Caco-2 (cell line): ENCODE data around the gene LAMC1. TPM values are rescaled to one million over a fixed set of nuclear protein-coding genes. Genes with fewer than 3 reads are reported as not detected.

Source experiments
- BruUV-seq: library from RNA; stranded (reverse); fragments of 400-500 nt; replicated peaks from 2 replicates; lab custom pipeline; 2021; lab: Mats Ljungman, UMichigan
- CTCF ChIA-PET: fragments of 300-600 bp; sonication (Branson Sonifier 250); formaldehyde crosslinking; loops from one replicate; lab custom pipeline; 2022; ENCODE audit warnings: antibody characterized with exemption; lab: Charles Lee
- POLR2A ChIA-PET: fragments of 300-600 bp; sonication (Branson Sonifier 250); formaldehyde crosslinking; loops from one replicate; lab custom pipeline; 2022; ENCODE audit warnings: antibody characterized with exemption; lab: Charles Lee
- DNase-seq, 2 experiments: peaks; one replicate each; pipeline versions ENCODE4 v3.0.0 to v3.0.0-alpha.2; 2020 to 2022
- H3K27me3 ChIP-seq: replicated peaks from 2 replicates; pipeline ENCODE4 v1.6.0; 2011; ENCODE audit warnings: low read length; ENCODE audit not compliant: control insufficient read depth, insufficient read depth
- H3K36me3 ChIP-seq: 2 replicates; pipeline ENCODE4 v1.5.1; 2011; ENCODE audit warnings: low read length; ENCODE audit not compliant: control insufficient read depth, insufficient read depth
- H3K4me1 ChIP-seq: fragments of 250-450 bp; sonication (Bioruptor Pico); 2 replicates; pipeline ENCODE4 v1.5.1; 2020; ENCODE audit warnings: mild to moderate bottlenecking
- H3K4me3 ChIP-seq: 2 replicates; pipeline ENCODE4 v1.5.1; 2011; ENCODE audit warnings: low read depth, mild to moderate bottlenecking, control low read depth, low read length
- H3K9me3 ChIP-seq: fragments of 250-450 bp; sonication (Bioruptor Pico); 2 replicates; pipeline ENCODE4 v1.5.1; 2020; ENCODE audit warnings: mild to moderate bottlenecking, moderate library complexity
- H3K27ac Mint-ChIP-seq: one replicate; pipeline ENCODE4 v1.8.0; 2022; ENCODE audit warnings: mixed read lengths; ENCODE audit not compliant: unreplicated experiment
- H3K27me3 Mint-ChIP-seq: one replicate; pipeline ENCODE4 v1.8.0; 2022; ENCODE audit warnings: mixed read lengths; ENCODE audit not compliant: insufficient read depth, unreplicated experiment
- H3K36me3 Mint-ChIP-seq: one replicate; pipeline ENCODE4 v1.8.0; 2022; ENCODE audit warnings: mild to moderate bottlenecking, mixed read lengths; ENCODE audit not compliant: insufficient read depth, unreplicated experiment
- H3K4me1 Mint-ChIP-seq: one replicate; pipeline ENCODE4 v1.8.0; 2022; ENCODE audit warnings: low read depth, mixed read lengths; ENCODE audit not compliant: unreplicated experiment
- H3K4me3 Mint-ChIP-seq: one replicate; pipeline ENCODE4 v1.8.0; 2022; ENCODE audit warnings: mild to moderate bottlenecking, moderate library complexity, mixed read lengths; ENCODE audit not compliant: unreplicated experiment
- H3K9me3 Mint-ChIP-seq: one replicate; pipeline ENCODE4 v1.8.0; 2022; ENCODE audit warnings: mixed read lengths; ENCODE audit not compliant: unreplicated experiment
- intact Hi-C: fragments of 100-400 bp; cut with micrococcal nuclease; formaldehyde crosslinking; loops from one replicate; pipeline ENCODE4 v1.10.0; 2022; ENCODE audit not compliant: unreplicated experiment
- total RNA-seq: library from RNA; stranded (reverse); gene quantifications from 2 replicates; pipeline ENCODE4 v1.2.3, GENCODE V29; 2022
- TF ChIP-seq, protein P1 (sequence below), 2 experiments: fragments of 200-600 bp in 1 of 2; IDR thresholded peaks; 1 replicate in 1 of 2; 2 replicates in 1 of 2; pipeline versions ENCODE4 v1.5.1 to v1.8.0; 2011 to 2022; ENCODE audit warnings: antibody characterized with exemption in 1 of 2, control low read depth in 1 of 2, inconsistent platforms in 1 of 2, low read depth in 1 of 2, low read length in 1 of 2, mild to moderate bottlenecking in 1 of 2, moderate library complexity in 1 of 2; ENCODE audit not compliant: insufficient read depth in 1 of 2, severe bottlenecking in 1 of 2, unreplicated experiment in 1 of 2

The LAMC1 gene
- total RNA-seq, 1 experiment from 2014 or later: 323 TPM

DNA sequence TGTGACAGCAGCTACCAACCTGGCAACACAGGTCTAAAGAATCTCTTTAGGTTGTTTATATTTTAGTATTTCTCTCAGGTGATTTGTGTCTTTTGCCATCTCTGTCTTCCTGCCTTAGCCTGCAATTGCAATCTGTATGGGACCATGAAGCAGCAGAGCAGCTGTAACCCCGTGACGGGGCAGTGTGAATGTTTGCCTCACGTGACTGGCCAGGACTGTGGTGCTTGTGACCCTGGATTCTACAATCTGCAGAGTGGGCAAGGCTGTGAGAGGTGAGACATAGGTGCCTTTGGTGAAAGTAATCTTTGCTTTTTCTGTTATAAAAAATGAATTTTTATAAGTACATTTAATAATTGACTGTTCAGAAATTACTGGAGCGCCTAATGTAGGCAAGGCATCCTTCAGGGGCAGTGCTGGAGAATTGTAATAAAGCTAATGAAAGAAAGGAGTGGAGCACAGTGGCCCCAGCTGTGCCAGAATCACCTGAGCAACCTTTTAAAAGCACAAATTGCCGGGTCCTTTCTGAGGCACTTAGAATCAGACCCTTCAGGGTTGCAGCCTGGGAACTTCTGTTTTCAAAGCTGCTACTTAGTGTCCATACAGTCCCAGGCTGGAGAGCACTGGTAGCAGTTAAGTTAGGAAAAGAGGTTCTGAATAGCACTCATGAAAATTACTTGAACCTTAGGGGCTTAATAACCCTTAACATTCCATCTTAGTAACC, 102.2 kb downstream of the LAMC1 start:
- POLR2A ChIA-PET: no interaction called here
- Mint-ChIP-seq H3K36me3 (peaks cover 93% of the 10 kb centered on the region), H3K4me3 (no peak overlapping the region), H3K9me3 (no peaks in the 10 kb centered on the region), H3K27ac (no peak overlapping the region), H3K27me3 (no peaks in the 10 kb centered on the region), H3K4me1 (peaks cover 19% of the 10 kb centered on the region)
- TF ChIP-seq, protein P1, sequence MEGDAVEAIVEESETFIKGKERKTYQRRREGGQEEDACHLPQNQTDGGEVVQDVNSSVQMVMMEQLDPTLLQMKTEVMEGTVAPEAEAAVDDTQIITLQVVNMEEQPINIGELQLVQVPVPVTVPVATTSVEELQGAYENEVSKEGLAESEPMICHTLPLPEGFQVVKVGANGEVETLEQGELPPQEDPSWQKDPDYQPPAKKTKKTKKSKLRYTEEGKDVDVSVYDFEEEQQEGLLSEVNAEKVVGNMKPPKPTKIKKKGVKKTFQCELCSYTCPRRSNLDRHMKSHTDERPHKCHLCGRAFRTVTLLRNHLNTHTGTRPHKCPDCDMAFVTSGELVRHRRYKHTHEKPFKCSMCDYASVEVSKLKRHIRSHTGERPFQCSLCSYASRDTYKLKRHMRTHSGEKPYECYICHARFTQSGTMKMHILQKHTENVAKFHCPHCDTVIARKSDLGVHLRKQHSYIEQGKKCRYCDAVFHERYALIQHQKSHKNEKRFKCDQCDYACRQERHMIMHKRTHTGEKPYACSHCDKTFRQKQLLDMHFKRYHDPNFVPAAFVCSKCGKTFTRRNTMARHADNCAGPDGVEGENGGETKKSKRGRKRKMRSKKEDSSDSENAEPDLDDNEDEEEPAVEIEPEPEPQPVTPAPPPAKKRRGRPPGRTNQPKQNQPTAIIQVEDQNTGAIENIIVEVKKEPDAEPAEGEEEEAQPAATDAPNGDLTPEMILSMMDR (IDR thresholded peaks at IDR 0.05; ENCODE audit: insufficient read depth in 1 of 2, low read depth in 1 of 2, low read length in 1 of 2, severe bottlenecking in 1 of 2, unreplicated experiment in 1 of 2): no peak
- intact Hi-C loops: no loop called here
- Histone ChIP-seq H3K4me3 (no peak overlapping the region), H3K9me3 (no peaks in the 10 kb centered on the region), H3K27me3 (no peaks in the 10 kb centered on the region), H3K4me1 (peaks cover 20% of the 10 kb centered on the region), H3K36me3 (peaks cover 8% of the 10 kb centered on the region)
- DNase-seq: no peak
- CTCF ChIA-PET: no interaction called here
- BruUV-seq: no TSS peak

DNA sequence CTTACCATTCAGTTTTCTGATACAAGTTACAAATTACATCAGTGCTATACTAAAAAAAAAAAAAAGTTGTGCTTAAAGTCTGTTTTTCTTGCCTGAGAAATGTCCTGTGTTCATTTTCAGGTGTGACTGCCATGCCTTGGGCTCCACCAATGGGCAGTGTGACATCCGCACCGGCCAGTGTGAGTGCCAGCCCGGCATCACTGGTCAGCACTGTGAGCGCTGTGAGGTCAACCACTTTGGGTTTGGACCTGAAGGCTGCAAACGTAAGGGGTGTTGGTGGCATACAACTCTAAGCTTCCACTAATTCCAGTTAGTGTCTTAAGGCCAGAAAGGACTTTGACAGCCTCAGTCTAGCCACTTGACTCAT, 102.8 kb downstream of the LAMC1 start:
- H3K9me3 ChIP-seq: no peaks in the 10 kb centered on the region
- Mint-ChIP-seq H3K9me3 (no peaks in the 10 kb centered on the region), H3K27me3 (no peaks in the 10 kb centered on the region), H3K4me3 (no peak overlapping the region), H3K4me1 (peaks cover 19% of the 10 kb centered on the region), H3K36me3 (peaks cover 93% of the 10 kb centered on the region), H3K27ac (no peak overlapping the region)
- H3K27me3 ChIP-seq: no peaks in the 10 kb centered on the region
- peaks cover 20% of the 10 kb centered on the region for H3K4me1 ChIP-seq
- CTCF ChIA-PET: no interaction called here
- H3K4me3 ChIP-seq: no peak overlapping the region
- H3K36me3 ChIP-seq: peaks cover 8% of the 10 kb centered on the region
- POLR2A ChIA-PET: no interaction called here
- no TSS peak for BruUV-seq
- TF ChIP-seq, protein P1 (IDR thresholded peaks at IDR 0.05; ENCODE audit: insufficient read depth in 1 of 2, low read depth in 1 of 2, low read length in 1 of 2, severe bottlenecking in 1 of 2, unreplicated experiment in 1 of 2): no peak
- intact Hi-C loops: no loop called here
- no peak for DNase-seq

GRCh38 chr1:183126528-183126927, 103.3 kb downstream of the LAMC1 start:
- BruUV-seq: no TSS peak
- Mint-ChIP-seq H3K27ac (no peak overlapping the region), H3K9me3 (no peaks in the 10 kb centered on the region), H3K36me3 (peaks cover 93% of the 10 kb centered on the region), H3K27me3 (no peaks in the 10 kb centered on the region), H3K4me1 (peaks cover 19% of the 10 kb centered on the region), H3K4me3 (no peak overlapping the region)
- Histone ChIP-seq H3K4me3 (no peak overlapping the region), H3K36me3 (peaks cover 8% of the 10 kb centered on the region), H3K4me1 (peaks cover 20% of the 10 kb centered on the region), H3K9me3 (no peaks in the 10 kb centered on the region), H3K27me3 (no peaks in the 10 kb centered on the region)
- intact Hi-C loops: no loop called here
- ChIA-PET CTCF (no interaction called here), POLR2A (no interaction called here)
- DNase-seq: no peak
- TF ChIP-seq, protein P1 (IDR thresholded peaks at IDR 0.05; ENCODE audit: insufficient read depth in 1 of 2, low read depth in 1 of 2, low read length in 1 of 2, severe bottlenecking in 1 of 2, unreplicated experiment in 1 of 2): no peak
